ENCODE measurements around the gene SSB.

The SSB gene

DNA sequence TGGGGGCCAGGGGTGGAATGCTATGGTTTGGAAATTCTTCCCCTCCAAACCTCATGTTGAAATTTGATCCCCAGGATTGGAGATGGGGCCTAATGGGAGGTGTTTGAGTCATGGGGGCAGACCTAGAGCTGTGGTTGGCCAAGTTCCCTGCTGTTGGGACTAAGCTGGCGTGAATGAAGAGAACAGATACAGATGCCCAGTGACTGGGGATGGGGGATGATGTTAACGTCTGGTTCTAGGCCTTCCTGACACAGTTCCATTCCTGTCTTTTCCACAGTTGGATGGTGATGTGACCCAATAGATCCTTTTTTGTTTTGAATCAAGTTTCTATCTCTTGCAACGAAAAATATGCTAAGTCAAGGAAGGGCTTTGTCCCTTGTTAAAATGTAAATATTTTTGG lies 41.3 kb upstream of the SSB start:
- TF ChIP-seq, protein P1, sequence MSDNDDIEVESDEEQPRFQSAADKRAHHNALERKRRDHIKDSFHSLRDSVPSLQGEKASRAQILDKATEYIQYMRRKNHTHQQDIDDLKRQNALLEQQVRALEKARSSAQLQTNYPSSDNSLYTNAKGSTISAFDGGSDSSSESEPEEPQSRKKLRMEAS (IDR thresholded peaks at IDR 0.05), result no peak
- TF ChIP-seq REST (IDR thresholded peaks at IDR 0.05; ENCODE audit: low read depth) (no peak), NFIC (IDR thresholded peaks at IDR 0.05) (no peak), YY1 (IDR thresholded peaks at IDR 0.05; ENCODE audit: low read depth) (no peak), EP300 (IDR thresholded peaks at IDR 0.05; ENCODE audit: borderline replicate concordance) (no peak), CEBPB (IDR thresholded peaks at IDR 0.05) (no peak), ZBTB7A (IDR thresholded peaks at IDR 0.05; ENCODE audit: low read depth) (no peak), TAF1 (IDR thresholded peaks at IDR 0.05; ENCODE audit: low read depth) (no peak)

GRCh38 chr2:169757778-169758177 lies 40.9 kb upstream of the SSB start:
- TF ChIP-seq YY1 (IDR thresholded peaks at IDR 0.05; ENCODE audit: low read depth) (no peak), ZBTB7A (IDR thresholded peaks at IDR 0.05; ENCODE audit: low read depth) (no peak), TCF12 (IDR thresholded peaks at IDR 0.05; ENCODE audit: low read depth) (no peak), EP300 (IDR thresholded peaks at IDR 0.05; ENCODE audit: borderline replicate concordance) (no peak), CEBPB (IDR thresholded peaks at IDR 0.05) (no peak), REST (IDR thresholded peaks at IDR 0.05; ENCODE audit: low read depth) (no peak), FOXM1 (IDR thresholded peaks at IDR 0.05; ENCODE audit: borderline replicate concordance, low read depth) (no peak), USF1 (IDR thresholded peaks at IDR 0.05) (no peak), EGR1 (IDR thresholded peaks at IDR 0.05) (no peak), TAF1 (IDR thresholded peaks at IDR 0.05; ENCODE audit: low read depth) (no peak)
- TF ChIP-seq, protein P1 (IDR thresholded peaks at IDR 0.05), result no peak

DNA sequence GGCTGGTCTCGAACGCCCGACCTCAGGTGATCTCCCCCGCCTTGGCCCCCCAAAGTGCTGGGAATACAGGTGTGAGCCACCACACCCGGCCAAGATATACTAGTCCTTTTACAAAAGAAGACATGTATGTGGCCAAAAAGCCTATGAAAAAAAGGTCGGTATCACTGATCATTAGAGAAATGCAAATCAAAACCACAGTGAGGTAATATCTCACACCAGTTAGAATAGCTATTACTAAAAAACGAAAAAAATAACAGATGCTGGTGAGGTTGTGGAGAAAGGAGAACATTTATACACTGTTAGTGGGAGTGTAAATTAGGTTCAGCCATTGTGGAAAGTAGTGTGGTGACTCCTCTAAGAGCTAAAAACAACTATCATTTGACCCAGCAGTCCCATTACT lies 38.7 kb upstream of the SSB start:
- TF ChIP-seq TCF12 (IDR thresholded peaks at IDR 0.05; ENCODE audit: low read depth), result no peak
- TF ChIP-seq NFIC (IDR thresholded peaks at IDR 0.05), result no peak
- TF ChIP-seq TEAD4 (IDR thresholded peaks at IDR 0.05), result no peak

DNA sequence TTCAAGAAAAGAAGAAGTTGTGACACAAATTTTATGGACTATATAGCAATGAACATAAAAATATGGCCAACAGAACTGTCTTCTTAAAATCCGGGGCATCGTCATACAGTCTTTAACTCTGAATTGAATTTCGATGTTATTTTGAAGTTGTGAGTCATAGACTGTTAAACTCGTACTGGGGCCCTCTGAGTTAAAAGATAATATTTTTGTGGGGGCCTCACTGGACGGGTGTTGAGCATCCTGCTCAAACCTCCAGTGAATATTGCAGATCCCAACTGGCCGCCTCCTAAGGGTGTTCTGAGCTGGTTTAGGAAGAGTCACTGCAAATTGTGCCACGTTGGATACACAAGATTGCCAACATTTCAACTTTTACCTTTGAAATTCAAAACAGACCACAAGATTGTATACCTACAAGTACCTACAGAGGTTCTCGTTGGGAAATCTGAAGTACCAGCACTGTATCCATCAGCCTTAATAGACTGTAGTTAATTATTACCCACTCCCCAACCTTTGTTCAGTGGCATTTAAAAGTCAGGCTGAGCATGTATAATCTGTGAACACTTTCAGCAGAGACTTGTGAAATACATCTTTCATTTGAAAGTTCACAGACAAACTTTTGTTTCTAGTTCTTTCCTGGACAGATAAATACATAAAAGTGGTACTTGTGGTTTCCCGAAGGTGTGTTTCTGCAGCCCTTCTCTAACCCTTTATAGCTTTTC lies 37.3 kb upstream of the SSB start:
- TF ChIP-seq FOXM1 (IDR thresholded peaks at IDR 0.05; ENCODE audit: borderline replicate concordance, low read depth) (no peak), EGR1 (IDR thresholded peaks at IDR 0.05) (no peak), REST (IDR thresholded peaks at IDR 0.05; ENCODE audit: low read depth) (no peak), EP300 (IDR thresholded peaks at IDR 0.05; ENCODE audit: borderline replicate concordance) (no peak), CEBPB (IDR thresholded peaks at IDR 0.05) (no peak), CREB1 (IDR thresholded peaks at IDR 0.05; ENCODE audit: low read depth) (no peak), NFIC (IDR thresholded peaks at IDR 0.05) (no peak), RAD21 (IDR thresholded peaks at IDR 0.05; ENCODE audit: low read depth) (no peak)
- TF ChIP-seq, protein P1 (IDR thresholded peaks at IDR 0.05), result no peak

- no peak for TF ChIP-seq TCF12 (IDR thresholded peaks at IDR 0.05; ENCODE audit: low read depth)
- TF ChIP-seq CEBPB (IDR thresholded peaks at IDR 0.05), result no peak
- TF ChIP-seq YY1 (IDR thresholded peaks at IDR 0.05; ENCODE audit: low read depth), result no peak
- TF ChIP-seq FOXM1 (IDR thresholded peaks at IDR 0.05; ENCODE audit: borderline replicate concordance, low read depth), result no peak
- TF ChIP-seq, protein P1 (IDR thresholded peaks at IDR 0.05), result no peak
- no peak for TF ChIP-seq EP300 (IDR thresholded peaks at IDR 0.05; ENCODE audit: borderline replicate concordance)
- no peak for TF ChIP-seq ZBTB7A (IDR thresholded peaks at IDR 0.05; ENCODE audit: low read depth)
- no peak for TF ChIP-seq RAD21 (IDR thresholded peaks at IDR 0.05; ENCODE audit: low read depth)
- TF ChIP-seq REST (IDR thresholded peaks at IDR 0.05; ENCODE audit: low read depth), result no peak
- no peak for TF ChIP-seq USF1 (IDR thresholded peaks at IDR 0.05)
- no peak for TF ChIP-seq TEAD4 (IDR thresholded peaks at IDR 0.05)
- TF ChIP-seq EGR1 (IDR thresholded peaks at IDR 0.05), result no peak
- TF ChIP-seq NFIC (IDR thresholded peaks at IDR 0.05), result no peak
Measured at GRCh38 chr2:169761970-169762292, 36.7 kb upstream of the SSB start.
